Erythroblast (primary cell): ENCODE measurements around the gene APOA5.

Experiments
- GATA1 ChIP-seq: IDR thresholded peaks from 2 replicates; pipeline ENCODE4 v1.6.1; 2011; ENCODE audit warnings: low read depth, mild to moderate bottlenecking, control low read depth, low read length, moderate library complexity
- POLR2A ChIP-seq: IDR thresholded peaks from 2 replicates; pipeline ENCODE4 v1.6.1; 2011; ENCODE audit warnings: mild to moderate bottlenecking, low read length

DNA sequence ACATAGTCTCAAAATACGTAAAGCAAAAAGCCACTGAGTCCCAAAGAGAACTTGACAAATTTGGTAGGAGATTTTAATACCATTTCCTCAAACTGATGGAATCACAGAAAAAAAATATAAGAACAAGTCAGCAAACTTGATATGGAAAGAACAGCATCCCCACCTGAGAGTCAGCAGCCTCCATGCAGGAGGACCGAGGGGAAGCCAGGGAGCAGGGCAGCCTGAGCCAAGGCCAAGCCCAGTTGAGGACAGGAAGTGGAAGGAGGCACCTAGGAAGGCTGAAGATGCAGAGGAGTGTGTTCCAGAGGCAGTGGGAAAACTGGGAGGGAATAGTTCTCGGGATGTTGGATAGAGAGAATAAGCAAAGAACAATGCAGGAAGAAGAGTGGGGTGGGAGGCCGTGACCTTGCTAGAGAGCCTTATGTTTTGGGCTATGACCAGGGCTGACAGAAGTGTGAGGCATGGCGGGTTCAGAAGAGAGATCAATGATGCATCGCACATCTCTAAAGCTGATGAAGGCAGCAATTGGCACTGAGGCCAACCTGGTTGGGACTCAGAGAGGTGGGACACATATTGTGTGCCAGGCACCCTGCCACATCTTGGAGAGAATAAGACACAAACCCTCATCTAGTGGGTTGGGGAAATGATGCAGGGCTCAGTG lies 16.1 kb upstream of the APOA5 start:
- TF ChIP-seq POLR2A (no peak), GATA1 (no peak)
